Eye (tissue), 1 donor: Measurements from ENCODE around the gene ASPDH.

Source experiments
- DNase-seq: peaks from one replicate; pipeline ENCODE4 v3.0.0-alpha.2; 2015

Gene ASPDH

DNA sequence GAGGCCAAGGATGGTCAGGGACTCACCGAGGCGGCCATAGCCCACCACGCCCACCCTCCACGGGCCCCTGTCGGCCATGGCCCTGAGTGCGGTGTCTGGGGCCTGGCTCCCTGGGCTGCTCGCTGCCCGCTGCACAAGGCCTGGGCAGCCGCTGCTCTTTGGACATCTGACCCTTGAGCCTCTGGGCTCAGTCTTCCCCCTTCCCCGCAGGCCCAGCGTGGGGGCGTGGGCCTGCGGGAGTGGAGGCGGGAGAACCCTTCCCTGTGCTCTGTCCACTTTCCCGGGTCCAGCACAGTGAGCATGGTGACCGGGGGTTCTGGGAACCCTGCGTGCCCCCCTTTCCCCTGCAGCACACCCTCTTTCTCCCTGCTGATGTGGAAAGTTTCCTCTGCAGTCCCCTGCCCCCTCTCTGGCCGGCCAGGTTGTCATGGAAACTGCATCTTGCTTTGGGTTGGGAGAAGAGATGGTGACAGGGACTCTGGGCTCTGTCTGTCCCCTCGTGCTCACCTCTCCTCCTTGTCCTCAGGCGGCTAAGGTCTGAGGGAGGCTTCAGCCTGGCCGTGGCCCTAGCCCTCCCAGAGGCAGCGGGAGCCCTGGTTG is at the start of gene ASPDH:
TSS of gene ASPDH (minus strand) at position 168 of the 600 bp plus-strand sequence. CDS start at position 78, 90 bp downstream.
- DNase-seq = peak; percentile 63

DNA sequence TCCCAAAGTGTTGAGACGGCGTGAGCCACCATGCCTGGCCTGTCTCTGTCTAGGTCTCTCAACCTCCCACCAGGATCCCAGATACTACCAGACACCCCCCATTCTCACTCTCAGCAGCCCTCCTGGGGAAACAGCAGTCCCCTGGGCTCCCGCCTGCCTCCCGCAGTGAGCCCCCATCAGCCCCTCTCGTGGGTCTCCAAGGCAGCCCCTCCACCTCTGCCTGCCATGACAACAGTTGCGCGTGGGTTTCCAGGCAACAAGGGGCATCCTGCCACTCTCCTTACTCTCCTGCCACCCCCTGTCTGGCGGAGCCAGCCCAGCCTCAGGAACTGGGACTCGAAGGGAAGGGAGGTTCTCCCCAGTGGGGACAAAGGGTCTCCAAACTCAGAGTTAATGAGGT is 49.3 kb upstream of the ASPDH start:
- DNase-seq = no peak

DNA sequence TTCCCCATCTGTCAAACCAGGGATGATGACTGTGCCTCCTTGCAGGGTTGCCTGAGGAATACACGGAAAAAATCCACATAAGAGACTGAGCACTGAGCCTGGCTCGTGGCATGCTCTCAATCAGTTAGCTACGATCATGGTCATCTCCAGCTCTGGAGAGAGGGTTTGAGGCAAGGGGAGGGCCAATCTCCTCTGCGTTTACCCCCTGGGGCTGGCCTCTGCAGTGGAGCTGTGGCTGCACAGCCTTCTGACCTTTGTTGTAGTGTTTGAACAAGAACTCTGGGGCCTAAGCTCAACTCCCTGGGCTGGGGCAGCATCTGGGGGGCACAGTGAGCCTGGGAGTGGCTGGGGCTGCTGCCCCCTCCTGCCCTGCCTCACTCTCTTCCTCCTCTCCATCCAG is 48.6 kb upstream of the ASPDH start:
- no peak for DNase-seq

DNA sequence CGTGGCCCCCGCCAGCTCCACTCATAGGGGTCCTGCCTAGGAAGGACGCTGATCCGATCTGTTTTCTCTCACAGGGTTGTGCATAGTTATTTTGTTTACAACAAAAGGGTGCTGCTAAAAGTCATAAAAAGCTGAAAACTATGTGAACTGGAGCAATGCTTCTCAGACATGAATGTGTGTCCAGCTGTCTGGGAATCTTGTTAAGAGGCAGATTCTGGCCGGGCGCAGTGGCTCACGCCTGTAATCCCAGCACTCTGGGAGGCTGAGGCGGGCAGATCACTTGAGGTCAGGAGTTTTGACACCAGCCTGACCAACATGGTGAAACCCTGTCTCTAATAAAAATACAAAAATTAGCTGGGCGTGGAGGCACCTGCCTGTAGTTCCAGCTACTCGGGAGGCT is 45.9 kb upstream of the ASPDH start:
- DNase-seq = no peak

DNA sequence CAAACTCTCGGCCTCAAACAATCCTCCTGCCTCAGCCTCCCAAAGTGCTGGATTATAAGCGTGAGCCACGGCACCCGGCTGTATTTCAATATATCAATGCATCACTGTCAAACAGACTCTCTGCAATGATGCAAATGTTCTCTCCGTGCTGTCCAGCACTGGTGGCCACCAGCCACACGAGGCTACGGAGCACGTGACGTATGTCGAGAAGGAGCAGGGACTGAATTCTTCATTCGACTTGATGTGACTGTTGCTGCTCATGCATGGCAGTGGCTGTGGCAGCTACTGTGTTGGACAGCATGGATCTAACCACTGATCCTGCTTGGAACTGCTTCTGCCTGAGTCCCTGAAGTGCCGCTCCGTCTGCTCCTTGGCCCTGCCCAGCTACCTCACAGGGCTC is 44.7 kb upstream of the ASPDH start:
- no peak for DNase-seq

DNA sequence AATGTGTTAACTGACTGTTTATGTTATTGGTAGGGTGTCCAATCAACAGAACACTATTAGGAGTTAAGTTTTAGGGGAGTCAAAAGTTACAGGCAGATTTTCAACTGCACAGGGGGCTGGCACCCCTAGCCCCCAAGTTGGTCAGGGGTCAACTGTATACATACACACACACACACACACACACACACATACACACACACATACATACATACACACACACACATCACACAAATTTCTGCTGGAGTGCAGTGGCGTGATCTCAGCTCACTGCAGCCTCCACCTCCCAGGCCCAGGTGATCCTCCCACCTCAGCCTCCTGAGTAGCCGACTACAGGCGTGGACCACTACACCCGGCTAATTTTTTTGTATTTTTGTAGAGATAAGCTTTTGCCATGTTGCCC is 44.3 kb upstream of the ASPDH start:
- DNase-seq = no peak

DNA sequence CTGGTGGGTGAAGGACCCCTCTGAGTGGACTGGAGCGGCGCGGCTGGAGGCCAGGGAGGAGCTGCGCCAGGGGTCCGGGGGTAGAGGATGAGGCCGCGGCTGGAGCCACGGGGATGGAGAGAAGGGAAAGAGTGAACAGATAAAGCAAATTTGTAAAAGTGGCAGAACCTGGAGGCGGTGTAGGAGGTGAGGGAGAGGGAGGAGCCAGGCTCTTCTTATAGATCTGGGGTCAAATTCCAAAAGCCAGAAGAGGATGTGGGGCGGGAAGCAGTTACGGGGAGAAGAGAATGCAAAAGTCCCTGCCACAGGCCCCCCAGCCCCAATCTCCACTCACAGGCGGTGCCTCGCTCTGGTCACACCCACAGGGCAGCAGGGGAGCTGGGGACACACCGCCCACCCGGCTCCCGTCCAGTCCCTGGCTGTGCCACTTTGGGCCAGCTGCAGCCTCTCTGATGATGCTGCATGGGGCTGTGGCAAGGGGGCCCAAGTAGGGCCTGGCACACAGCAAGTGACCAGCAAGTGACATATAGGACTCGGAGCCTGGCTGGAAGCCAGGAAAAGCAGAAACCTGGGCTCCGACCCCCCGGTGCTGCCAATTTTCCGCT is 43.4 kb upstream of the ASPDH start:
- no peak for DNase-seq

DNA sequence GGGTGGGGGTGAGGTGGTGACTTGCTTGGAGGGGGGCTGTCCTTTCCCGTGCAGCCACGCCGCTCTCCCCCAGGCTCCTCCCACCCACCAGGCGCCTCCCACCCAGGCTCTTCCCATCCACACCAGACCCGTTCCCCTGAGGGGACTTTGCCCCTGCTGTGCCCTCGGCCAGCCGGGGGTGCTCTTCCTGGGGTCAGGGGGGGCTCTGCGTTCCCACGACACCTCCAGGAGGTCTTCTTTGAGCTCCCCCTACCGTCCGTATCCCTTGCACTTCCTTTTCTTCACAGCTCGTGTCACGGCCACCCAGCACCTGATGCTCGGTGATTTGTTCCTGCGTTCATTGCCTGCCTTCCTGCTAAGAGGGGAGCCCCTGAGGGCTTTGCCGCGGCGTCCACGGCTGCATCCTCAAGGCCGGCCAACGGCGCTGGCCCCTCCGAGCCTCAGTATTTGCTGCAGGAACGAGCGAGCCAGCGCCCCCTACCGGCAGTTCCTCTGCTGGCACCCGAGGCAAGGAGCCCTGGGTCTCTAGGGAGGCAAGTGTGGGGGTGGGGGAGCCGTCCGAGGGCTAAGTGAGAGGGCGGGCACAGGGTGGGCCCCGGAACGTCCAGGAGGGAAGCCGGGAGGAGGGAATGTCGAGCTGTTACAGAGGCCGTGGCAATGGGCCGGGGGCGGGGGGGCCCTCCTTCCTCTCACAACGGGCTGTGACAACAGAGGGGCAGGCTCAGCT is 42.7 kb upstream of the ASPDH start:
- peak; percentile 96 for DNase-seq

DNA sequence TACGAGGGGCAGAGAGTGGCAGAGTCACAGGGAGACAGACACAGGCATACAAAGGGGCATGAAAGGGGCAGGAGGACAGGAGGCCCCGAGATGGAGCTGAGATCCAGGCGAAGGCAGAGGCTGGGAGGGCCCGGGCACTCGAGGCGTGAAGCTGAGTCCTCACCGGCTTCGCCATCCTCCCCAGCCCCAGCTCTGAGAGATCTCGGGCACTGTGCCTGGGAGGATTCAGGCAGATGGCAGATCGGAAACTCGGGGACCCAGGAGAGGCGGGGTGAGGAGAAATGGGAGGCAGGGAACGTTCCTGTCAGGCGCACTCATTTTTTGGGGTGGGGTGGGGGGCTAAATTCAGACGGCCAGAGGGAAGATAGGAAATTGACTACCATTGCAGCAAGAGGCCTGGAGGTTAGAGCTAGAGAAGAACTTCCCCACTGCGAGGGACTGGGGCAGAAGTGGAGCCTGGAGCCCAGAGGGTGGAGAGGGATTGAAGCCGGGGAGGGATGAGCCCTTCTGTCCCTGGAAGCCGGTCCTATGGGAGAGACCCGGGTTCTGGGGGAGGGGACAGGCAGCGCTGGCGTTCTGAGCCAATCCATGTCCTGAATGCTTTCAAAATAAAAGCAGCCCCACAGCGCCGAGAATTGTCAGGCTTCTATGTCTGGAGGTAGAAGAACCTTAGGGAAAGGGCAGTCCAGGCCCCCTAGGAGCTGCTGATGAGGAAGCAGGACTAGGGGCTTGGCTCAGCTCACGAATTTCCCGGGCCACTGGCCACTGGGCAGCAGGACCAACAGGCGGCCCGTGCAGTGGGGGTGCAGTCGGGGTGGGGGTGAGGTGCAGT is 42.0 kb upstream of the ASPDH start:
- peak; percentile 36 for DNase-seq

DNA sequence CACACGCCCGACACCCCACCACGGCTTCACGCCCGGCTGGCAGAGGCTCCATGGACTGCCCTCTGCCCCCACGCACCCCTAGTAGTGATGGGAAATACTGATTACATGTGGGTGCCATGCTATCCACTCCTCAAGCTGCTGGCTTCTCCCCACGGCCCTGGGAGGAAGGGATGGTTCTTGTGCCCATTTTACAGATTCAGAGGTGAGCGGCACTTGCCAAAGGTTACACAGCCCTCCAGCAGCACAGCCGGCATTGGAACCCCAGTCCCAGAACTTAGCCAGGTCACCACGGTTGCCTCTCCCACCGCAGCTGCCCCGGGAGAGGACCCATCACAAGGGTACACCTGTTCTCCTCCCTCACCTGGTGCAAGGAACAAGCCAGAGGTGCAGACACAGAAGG is 41.3 kb upstream of the ASPDH start:
- no peak for DNase-seq

DNA sequence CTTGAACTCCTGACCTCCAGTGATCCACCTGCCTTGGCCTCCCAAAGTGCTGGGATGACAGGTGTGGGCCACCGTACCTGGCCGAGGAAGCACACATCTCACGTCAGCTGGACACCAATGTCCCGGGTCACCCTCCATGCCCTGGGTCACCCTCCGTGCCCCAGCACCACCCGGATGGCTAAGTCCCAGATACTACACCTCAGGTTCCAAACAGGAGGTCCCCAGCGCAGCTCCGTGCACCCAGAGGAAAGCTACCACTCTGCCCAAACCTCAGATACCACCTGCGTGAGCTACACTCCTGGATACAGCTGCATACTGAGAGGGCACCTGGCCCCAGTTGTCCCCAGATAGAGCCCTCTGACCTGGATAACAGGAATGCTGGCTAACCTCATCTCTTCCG is 40.5 kb upstream of the ASPDH start:
- DNase-seq = no peak

DNA sequence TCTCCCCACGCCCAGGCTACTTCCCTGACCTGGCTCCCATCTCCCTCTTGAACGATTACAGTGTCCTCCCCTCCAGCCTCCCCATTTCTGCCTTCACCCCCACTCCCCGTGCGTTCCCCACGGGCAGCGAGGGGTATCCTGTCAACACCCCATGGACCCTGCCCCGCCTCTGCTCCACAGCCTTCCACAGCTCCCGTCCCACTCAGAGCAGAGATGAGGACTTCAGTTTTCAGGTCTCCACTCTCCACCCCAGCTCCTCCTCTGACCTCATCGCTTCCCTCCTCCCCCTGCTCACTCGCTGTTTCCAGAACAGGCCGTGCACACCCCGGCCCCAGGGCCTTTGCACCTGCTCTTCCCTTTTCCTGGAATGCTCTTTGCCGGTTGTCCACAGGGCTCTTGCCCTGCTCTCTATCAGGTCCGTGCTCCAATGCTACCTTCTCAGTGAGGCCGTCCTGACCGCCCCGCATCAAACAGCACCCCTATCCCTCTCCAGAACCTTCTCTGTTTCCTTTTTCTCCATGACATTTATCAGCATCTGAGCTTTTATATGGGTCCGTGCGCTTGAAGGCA is 39.5 kb upstream of the ASPDH start:
- DNase-seq = no peak

DNA sequence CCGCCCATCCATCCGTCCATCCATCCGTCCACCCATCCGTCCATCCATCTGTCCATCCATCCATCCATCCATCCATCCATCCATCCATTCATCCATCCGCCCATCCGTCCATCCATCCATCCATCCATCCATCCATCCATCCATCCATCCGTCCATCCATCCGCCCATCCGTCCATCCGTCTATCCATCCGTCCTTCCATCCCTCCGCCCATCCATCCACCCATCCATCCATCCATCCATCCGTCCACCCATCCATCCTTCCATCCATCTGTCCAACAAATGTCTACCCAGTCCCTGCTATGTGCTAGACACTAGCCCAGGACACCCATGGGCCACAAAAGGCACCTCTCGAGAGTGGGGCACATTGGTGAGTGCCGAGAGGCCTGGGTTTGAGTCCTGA is 38.8 kb upstream of the ASPDH start:
- no peak for DNase-seq

DNA sequence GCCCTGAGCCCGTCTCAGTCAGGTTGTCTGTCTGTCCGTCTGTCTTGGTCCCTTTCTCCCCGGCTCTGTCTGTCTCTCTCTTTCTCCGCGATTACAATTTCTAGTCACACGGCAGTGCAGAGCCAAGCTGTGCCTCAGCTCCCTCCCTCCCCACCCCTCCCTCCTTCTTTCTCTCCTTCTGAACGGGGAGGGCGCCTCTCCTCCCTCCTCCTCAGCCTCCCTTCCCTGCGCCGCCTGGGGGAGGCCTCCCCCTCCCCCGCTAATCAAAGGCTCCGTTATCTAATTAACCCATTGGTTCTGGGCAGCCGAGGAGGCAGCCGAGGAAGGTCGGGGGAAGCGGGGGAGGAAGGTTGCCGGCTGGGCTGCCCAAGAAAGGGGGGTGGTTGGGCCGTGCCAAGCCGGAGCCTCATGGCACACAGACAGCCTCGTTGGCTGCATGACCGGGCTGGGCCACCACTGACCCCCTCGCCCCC is 38.0 kb upstream of the ASPDH start:
- DNase-seq = peak; percentile 90

DNA sequence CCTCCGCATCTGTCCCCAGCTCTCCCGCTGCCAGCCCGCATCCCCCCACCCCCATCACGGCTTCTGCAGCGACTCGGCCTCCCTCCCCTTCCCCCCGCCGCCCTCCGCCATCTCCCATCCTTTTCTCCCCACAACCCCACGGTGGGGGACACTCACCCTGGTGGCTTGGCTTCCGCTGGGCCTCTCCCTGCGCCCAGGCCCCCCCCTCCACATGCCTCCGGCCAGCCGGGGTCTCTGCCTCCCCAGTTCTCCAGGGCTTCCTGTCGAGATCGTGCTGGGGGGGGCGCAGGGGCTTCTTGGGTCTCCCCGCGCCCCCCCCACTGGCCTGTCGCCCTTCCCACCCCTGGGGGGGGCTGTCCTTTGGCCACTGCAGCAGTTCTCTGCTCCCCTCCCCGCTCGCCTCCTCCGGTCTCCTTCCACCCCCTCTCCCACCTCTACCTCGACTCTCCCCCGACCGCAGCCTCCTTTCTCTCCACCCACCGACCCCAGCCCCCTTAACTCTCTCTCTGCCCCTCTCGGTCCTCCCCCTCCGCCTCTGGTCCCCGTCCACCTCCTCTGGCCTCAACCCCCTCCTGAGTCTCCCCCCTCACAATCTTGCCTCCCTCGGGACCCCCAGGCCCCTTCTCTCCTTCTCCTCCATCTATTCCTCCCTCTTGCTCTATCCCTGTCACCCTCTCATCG is 37.5 kb upstream of the ASPDH start:
- DNase-seq = no peak

DNA sequence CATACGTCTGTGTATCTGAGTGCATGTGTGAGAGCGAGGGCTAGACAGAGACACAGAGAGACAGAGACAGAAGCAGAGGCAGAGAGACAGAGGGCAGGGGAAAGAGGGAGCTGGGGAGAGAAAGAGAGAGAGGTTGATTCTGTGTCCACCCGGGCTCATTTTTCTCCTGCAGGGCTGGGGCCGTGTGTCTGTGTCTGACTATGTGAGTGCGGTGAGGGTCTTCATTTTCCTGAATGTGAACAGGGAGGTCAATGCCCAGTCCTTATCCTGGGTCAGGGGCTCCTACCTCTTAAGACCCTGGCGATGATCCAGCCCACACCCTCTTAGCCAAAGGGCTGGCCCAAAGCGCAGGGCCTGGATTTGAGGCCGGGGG is 36.9 kb upstream of the ASPDH start:
- peak; percentile 32 for DNase-seq

DNA sequence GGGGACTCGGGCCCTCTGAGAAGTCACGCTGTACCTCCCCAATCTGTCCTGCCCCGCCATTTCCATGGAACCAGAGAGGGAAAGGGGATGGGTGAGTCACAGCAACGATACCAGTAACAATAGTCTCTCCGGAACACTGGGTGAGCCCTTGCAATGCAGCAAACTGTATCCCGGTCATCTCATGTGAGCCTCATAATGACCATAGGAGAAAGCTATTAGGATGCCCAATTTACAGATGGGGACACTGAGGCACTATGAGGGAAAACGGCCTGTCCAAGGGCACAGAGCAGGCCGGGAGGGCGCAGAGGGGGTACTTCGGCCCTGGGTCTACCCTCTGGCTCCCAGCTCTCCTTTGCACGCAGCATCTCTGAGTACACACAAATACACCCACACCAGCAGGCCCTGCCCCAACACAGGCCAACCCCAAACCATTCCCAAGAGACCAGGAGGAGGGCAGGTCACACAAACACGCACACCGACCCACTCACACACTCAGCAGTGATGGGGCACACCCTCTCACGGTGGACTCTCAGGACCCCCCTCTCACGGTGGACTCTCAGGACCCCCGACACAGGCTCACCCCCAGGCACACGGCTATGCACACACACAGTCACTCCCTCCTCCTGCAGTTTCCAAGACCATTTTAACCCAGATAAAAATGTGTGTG is 36.3 kb upstream of the ASPDH start:
- DNase-seq = no peak

DNA sequence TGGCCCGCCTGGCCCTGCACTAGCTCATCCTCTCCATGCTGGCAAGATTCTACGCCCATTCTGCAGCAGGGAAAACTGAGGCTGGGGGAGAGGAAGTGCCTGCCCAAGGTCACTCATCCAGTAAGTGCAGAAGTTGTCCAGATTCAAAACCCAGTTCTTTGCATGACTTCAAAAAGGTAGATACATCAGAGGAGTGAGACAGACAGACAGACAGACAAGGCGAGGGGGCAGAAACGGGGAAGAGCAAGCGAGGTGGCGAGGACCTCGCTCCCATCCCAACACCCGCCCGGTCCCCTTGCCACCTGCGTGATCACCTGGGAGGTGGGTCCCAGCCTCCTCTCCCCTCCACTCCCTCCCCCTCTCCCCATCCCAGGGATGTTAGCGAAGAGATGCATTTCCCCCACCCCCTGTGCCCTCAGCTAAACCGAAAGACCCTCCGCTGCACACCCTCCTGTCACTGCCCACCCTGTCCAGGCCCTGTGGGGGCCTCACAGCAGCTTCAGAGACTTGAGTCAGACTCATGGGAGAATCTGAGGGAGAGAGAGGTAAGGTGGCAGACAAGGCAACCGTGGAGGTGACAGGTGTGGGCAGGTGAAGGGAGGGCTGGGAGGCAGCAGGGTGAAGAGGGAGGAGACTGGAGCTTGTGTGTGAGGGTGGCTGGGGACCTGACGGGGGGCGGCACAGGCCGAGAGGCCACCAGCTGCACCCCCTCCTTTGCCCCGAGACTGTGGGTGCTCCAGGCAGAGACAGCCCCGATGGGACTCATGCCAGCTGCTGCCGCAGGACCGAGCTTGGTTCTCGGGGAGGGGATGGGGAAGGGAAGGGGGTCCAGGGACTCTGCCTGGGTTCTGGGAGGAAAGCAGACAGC is 35.6 kb upstream of the ASPDH start:
- DNase-seq = no peak

DNA sequence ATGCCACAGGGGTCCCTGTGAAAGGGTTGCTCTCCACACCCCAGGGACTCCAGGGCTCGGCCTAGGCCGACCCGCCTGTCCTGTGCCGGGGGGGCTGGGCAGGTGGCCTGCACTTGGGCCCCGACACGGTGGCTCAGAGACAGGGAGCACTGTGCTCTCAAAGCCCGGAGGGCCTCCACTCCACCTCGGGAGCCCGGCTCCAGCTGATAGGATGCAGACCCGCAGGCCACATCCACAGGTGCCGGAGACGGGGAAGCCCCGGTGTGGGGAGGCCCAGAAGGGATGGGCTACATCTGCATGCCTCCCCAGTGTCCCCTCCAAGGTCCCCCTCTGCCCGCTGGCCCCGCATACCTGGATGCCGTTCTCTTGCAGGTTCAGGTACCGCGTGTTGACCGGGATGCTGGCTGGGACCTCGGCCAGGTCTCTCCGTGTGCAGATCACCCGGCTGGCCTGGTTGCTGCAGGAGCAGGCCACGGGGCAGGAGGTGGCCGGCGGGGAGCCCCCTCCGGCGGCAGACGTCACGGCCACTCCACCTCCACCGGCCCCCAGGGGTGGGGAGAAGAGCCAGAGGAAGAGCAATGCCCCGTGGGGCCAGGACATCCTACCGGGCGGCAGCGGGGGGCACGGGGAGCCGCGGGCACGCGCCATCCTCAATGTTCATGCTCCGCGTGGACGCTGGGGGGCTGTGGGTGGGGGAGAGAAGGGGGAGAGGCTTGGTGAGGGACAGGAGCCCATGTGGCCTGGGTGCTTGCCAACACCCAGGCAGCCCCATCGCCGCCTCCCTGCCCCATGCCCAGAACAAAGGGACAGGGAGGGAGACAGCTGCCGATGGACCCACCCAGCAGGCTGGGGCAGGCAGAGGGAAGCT is 34.7 kb upstream of the ASPDH start:
- no peak for DNase-seq
